SK-N-MC (cell line): ENCODE measurements around the gene CRYGA.

Source experiments
- EZH2 ChIP-seq: fragments of 200-600 bp; sonication (generic); IDR thresholded peaks from one replicate; pipeline ENCODE4 v1.6.1; 2017; ENCODE audit warnings: antibody characterized with exemption
- FOXP2 ChIP-seq: optimal IDR thresholded peaks from 2 replicates; pipeline ENCODE3; 2011; ENCODE audit warnings: mild to moderate bottlenecking, moderate library complexity; ENCODE audit not compliant: insufficient read depth; ENCODE audit errors: extremely low read length, control extremely low read depth
- POLR2AphosphoS5 ChIP-seq: IDR thresholded peaks from 2 replicates; pipeline ENCODE4 v1.6.1; 2012; ENCODE audit warnings: mild to moderate bottlenecking, low read depth, low read length, borderline replicate concordance

GRCh38 chr2:208139447-208139846 is 23.9 kb downstream of the CRYGA start:
- TF ChIP-seq FOXP2 (no peak), EZH2 (no peak), POLR2AphosphoS5 (no peak)
